ENCODE measurements around the gene C12orf50.

DNA sequence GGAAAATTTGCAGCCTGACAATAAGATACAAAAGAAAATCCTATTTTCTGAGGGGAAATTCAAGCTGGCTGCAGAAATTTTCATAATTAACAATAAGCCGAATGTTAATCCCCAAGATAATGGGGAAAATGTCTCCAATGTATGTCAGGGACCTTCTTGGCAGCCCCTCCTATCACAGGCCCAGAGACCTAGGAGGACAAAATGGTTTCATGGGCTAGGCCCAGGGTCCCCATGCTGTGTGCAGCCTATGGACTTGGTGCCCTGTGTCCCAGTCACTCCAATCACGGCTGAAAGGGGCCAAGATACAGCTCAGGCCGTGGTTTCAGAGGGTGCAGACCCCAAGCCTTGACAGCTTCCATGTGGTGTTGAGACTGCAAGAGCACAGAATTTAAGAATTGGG, 11.2 kb downstream of the C12orf50 start:
- TF ChIP-seq, protein P1, sequence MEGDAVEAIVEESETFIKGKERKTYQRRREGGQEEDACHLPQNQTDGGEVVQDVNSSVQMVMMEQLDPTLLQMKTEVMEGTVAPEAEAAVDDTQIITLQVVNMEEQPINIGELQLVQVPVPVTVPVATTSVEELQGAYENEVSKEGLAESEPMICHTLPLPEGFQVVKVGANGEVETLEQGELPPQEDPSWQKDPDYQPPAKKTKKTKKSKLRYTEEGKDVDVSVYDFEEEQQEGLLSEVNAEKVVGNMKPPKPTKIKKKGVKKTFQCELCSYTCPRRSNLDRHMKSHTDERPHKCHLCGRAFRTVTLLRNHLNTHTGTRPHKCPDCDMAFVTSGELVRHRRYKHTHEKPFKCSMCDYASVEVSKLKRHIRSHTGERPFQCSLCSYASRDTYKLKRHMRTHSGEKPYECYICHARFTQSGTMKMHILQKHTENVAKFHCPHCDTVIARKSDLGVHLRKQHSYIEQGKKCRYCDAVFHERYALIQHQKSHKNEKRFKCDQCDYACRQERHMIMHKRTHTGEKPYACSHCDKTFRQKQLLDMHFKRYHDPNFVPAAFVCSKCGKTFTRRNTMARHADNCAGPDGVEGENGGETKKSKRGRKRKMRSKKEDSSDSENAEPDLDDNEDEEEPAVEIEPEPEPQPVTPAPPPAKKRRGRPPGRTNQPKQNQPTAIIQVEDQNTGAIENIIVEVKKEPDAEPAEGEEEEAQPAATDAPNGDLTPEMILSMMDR (conservative IDR thresholded peaks at IDR 0.05) = no peak
- TF ChIP-seq ZFX (IDR thresholded peaks at IDR 0.05) = no peak
